ENCODE measurements around the gene CBL.

CBL gene

DNA sequence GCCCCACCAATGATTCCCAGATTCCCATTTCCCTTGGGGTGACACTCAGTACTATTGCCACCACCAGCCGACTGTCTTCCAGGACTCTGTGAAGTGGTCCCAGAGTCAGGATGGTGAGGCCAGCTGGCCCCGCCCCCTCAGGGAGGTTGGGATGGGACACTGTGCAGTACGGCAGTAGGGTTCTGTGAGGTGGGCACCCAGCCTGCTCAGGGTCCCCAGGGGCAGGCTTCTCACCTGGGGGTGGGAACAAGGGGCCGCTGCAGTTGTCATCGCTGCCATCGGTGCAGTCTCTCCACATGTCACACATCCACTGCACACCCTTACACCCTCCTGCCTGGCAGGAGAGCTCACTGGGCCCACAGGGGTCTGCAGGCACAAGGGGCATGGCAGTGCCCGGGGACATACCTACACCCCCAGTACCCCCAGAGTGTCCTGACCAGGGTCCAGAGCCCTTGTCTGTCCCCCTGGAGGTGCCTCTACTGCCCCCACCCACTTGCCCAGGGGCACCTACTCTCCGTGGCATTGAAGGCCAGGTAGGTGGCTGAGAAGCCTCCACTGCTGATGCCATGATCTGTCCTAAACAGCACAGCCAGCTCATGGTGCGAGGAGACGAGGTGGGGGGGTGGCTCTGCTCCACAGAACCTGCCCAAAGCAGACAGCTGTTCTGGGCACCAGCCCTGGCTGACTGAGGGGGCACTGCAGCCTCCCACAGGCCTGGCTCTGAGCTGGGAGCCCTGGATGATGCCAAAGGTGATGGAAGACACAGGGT is 136.4 kb downstream of the CBL start:
- H3K27me3 ChIP-seq (ENCODE audit: insufficient read depth, low read length), result peaks cover 47% of the 10 kb centered on the region
- 90% methylated on average over 10 of the region's 10 CpGs for WGBS
- no peak overlapping the region for H3K9ac ChIP-seq (ENCODE audit: low read depth, low read length)
- H3K9me3 ChIP-seq (ENCODE audit: insufficient read depth, low read depth, low read length), result no peaks in the 10 kb centered on the region
- H3K27ac ChIP-seq (ENCODE audit: low read depth, low read length), result no peak overlapping the region
- peaks cover 20% of the 10 kb centered on the region for H3K4me1 ChIP-seq (ENCODE audit: insufficient read depth, low read length)
- H3K36me3 ChIP-seq (ENCODE audit: insufficient read depth, low read length), result no peaks in the 10 kb centered on the region
- no peak overlapping the region for H3K4me3 ChIP-seq (ENCODE audit: low read length)

GRCh38 chr11:119343726-119344125 is 137.6 kb downstream of the CBL start:
- H3K4me1 ChIP-seq (ENCODE audit: insufficient read depth, low read length), result peaks cover 11% of the 10 kb centered on the region
- no peak overlapping the region for H3K4me3 ChIP-seq (ENCODE audit: low read length)
- H3K27me3 ChIP-seq (ENCODE audit: insufficient read depth, low read length), result peaks cover 46% of the 10 kb centered on the region
- no peak overlapping the region for H3K9ac ChIP-seq (ENCODE audit: low read depth, low read length)
- no peaks in the 10 kb centered on the region for H3K36me3 ChIP-seq (ENCODE audit: insufficient read depth, low read length)
- H3K9me3 ChIP-seq (ENCODE audit: insufficient read depth, low read depth, low read length), result no peaks in the 10 kb centered on the region
- H3K27ac ChIP-seq (ENCODE audit: low read depth, low read length), result no peak overlapping the region
- WGBS, result 89% methylated on average over 6 of the region's 7 CpGs

DNA sequence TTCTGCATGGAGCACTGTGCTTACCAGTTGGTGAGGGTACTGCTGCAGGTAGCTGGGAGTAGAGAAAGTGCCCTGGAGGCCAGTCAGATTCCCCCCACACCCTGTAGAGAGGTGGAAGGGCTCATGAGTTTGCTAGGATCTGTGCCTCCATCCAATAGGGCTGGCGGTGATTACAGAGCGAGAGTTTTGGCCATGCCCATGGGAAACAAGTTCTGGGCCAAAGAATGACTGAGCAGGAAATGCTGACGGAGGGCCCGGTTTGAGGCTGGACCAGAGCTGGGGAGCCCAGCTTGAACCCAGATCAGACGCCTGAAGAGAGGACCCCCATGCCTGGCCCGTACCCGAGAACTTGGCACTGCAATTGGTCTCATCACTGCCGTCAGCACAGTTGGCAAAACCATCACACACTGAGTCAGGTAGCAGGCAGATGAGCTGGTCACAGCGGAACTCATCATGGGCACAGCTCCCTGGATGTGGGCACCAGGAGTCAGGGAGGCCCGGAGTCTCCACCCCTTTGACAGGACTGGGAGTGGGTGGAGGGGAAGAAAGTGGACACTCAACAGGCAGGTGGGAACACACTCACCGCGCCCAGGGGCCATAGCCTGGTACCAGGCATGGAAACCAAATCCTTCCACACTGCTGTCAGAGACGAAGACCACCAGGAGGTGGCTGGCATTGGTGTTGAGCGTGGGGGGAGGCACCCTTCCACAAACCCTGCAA is 138.3 kb downstream of the CBL start:
- Histone ChIP-seq H3K27me3 (ENCODE audit: insufficient read depth, low read length) (peaks cover 39% of the 10 kb centered on the region), H3K9me3 (ENCODE audit: insufficient read depth, low read depth, low read length) (no peaks in the 10 kb centered on the region), H3K27ac (ENCODE audit: low read depth, low read length) (no peak overlapping the region), H3K4me3 (ENCODE audit: low read length) (no peak overlapping the region), H3K9ac (ENCODE audit: low read depth, low read length) (no peak overlapping the region), H3K36me3 (ENCODE audit: insufficient read depth, low read length) (no peaks in the 10 kb centered on the region), H3K4me1 (ENCODE audit: insufficient read depth, low read length) (peaks cover 7% of the 10 kb centered on the region)
- 83% methylated on average over 14 of the region's 14 CpGs for whole genome bisulfite sequencing

GRCh38 chr11:119345685-119346084 is 139.5 kb downstream of the CBL start:
- no peak overlapping the region for H3K4me3 ChIP-seq (ENCODE audit: low read length)
- H3K36me3 ChIP-seq (ENCODE audit: insufficient read depth, low read length), result no peaks in the 10 kb centered on the region
- peaks cover 27% of the 10 kb centered on the region for H3K27me3 ChIP-seq (ENCODE audit: insufficient read depth, low read length)
- 92% methylated on average over 12 of the region's 12 CpGs for WGBS
- no peak overlapping the region for H3K9ac ChIP-seq (ENCODE audit: low read depth, low read length)
- no peaks in the 10 kb centered on the region for H3K9me3 ChIP-seq (ENCODE audit: insufficient read depth, low read depth, low read length)
- peaks cover 7% of the 10 kb centered on the region for H3K4me1 ChIP-seq (ENCODE audit: insufficient read depth, low read length)
- H3K27ac ChIP-seq (ENCODE audit: low read depth, low read length), result no peak overlapping the region

- Histone ChIP-seq H3K9me3 (ENCODE audit: insufficient read depth, low read depth, low read length) (no peaks in the 10 kb centered on the region), H3K27ac (ENCODE audit: low read depth, low read length) (no peak within 1 kb of the TSS), H3K9ac (ENCODE audit: low read depth, low read length) (no peak within 1 kb of the TSS), H3K27me3 (ENCODE audit: insufficient read depth, low read length) (peaks cover 18% of the 10 kb centered on the region), H3K36me3 (ENCODE audit: insufficient read depth, low read length) (no peaks in the 10 kb centered on the region), H3K4me3 (ENCODE audit: low read length) (no peak within 1 kb of the TSS), H3K4me1 (ENCODE audit: insufficient read depth, low read length) (no peaks in the 10 kb centered on the region)
- 73% methylated on average over 6 of the region's 6 CpGs for WGBS
Observed at GRCh38 chr11:119346605-119347004, 140.5 kb downstream of the CBL start, which contains the start of gene MFRP. MFRP (minus strand) TSS chr11:119346705; CDS start chr11:119346513, 192 bp downstream.

DNA sequence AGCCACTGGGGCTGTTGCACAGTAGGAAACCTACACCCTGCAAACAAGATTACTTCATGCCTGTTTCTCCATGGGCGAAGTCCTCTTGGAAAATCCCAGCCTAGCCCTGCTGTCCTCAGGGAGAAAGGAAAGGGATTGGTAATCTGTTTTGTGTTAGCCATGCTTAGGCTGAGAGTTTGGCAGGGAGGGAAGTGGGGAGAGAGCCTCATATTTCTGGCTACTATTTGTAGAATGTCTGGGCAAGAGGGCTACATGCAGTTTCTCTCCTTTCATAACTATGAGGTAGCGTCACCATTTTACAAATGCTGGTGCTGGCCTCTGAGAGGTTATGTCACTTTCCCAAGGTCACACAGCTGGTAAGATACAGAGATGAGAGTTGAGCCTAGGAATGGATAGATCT is 141.1 kb downstream of the CBL start:
- no peak overlapping the region for H3K9ac ChIP-seq (ENCODE audit: low read depth, low read length)
- H3K4me3 ChIP-seq (ENCODE audit: low read length), result no peak overlapping the region
- no peaks in the 10 kb centered on the region for H3K4me1 ChIP-seq (ENCODE audit: insufficient read depth, low read length)
- no peaks in the 10 kb centered on the region for H3K36me3 ChIP-seq (ENCODE audit: insufficient read depth, low read length)
- H3K27ac ChIP-seq (ENCODE audit: low read depth, low read length), result no peak overlapping the region
- no peaks in the 10 kb centered on the region for H3K9me3 ChIP-seq (ENCODE audit: insufficient read depth, low read depth, low read length)
- WGBS, result 90% methylated on average over 2 of the region's 2 CpGs
- H3K27me3 ChIP-seq (ENCODE audit: insufficient read depth, low read length), result peaks cover 14% of the 10 kb centered on the region

DNA sequence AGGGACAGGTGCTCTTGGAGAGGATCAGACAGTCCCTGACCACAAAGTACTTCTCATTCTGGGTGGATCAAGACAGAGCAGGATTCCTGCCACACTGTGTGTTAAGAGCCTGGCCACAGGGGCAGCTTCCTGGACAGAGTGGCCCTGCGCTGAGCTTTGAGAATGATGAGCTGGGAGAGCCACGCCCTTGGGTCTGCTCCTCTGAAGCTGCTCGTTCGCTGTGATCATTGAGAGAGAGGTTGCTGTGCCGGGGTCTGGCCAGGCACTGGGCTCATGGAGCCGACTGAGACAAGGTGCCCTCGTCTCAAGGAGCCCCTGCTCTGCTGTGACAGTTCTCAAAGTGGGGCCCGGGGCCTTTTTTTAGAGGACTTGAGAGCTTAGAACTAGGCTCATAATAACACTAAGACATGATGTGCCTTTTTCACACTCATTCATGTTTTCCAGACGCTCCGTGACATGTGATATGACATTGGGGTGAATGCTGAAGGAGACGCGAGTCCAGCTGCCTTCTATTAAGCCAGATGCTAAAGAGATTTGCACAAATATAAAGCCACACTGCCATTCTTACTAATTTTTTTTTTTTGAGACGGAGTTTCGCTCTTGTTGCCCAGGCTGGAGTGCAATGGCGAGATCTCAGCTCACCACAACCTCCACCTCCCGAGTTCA is 141.9 kb downstream of the CBL start:
- H3K27ac ChIP-seq (ENCODE audit: low read depth, low read length), result no peak overlapping the region
- H3K4me3 ChIP-seq (ENCODE audit: low read length), result no peak overlapping the region
- no peaks in the 10 kb centered on the region for H3K9me3 ChIP-seq (ENCODE audit: insufficient read depth, low read depth, low read length)
- WGBS, result 87% methylated on average over 15 of the region's 16 CpGs
- no peaks in the 10 kb centered on the region for H3K4me1 ChIP-seq (ENCODE audit: insufficient read depth, low read length)
- H3K36me3 ChIP-seq (ENCODE audit: insufficient read depth, low read length), result no peaks in the 10 kb centered on the region
- H3K9ac ChIP-seq (ENCODE audit: low read depth, low read length), result no peak overlapping the region
- peaks cover 10% of the 10 kb centered on the region; the same call in 1 of the 2 replicates for H3K27me3 ChIP-seq (ENCODE audit: insufficient read depth, low read length)

- no peak overlapping the region for H3K27ac ChIP-seq (ENCODE audit: low read depth, low read length)
- no peaks in the 10 kb centered on the region for H3K9me3 ChIP-seq (ENCODE audit: insufficient read depth, low read depth, low read length)
- H3K4me3 ChIP-seq (ENCODE audit: low read length), result no peak overlapping the region
- 92% methylated on average over 6 of the region's 6 CpGs for WGBS
- H3K36me3 ChIP-seq (ENCODE audit: insufficient read depth, low read length), result no peaks in the 10 kb centered on the region
- no peaks in the 10 kb centered on the region for H3K4me1 ChIP-seq (ENCODE audit: insufficient read depth, low read length)
- peaks cover 2% of the 10 kb centered on the region; the same call in 1 of the 2 replicates for H3K27me3 ChIP-seq (ENCODE audit: insufficient read depth, low read length)
- H3K9ac ChIP-seq (ENCODE audit: low read depth, low read length), result no peak overlapping the region
Observed at GRCh38 chr11:119350302-119350701, 144.2 kb downstream of the CBL start.

GRCh38 chr11:119351232-119351631 is 145.1 kb downstream of the CBL start:
- no peaks in the 10 kb centered on the region for H3K9me3 ChIP-seq (ENCODE audit: insufficient read depth, low read depth, low read length)
- WGBS, result no CpG with 5 or more reads among the region's 2 CpGs
- H3K27me3 ChIP-seq (ENCODE audit: insufficient read depth, low read length), result peaks cover 8% of the 10 kb centered on the region; the same call in 1 of the 2 replicates
- H3K4me1 ChIP-seq (ENCODE audit: insufficient read depth, low read length), result peaks cover 5% of the 10 kb centered on the region; the same call in 1 of the 2 replicates
- H3K4me3 ChIP-seq (ENCODE audit: low read length), result no peak overlapping the region
- no peaks in the 10 kb centered on the region for H3K36me3 ChIP-seq (ENCODE audit: insufficient read depth, low read length)
- H3K27ac ChIP-seq (ENCODE audit: low read depth, low read length), result no peak overlapping the region
- H3K9ac ChIP-seq (ENCODE audit: low read depth, low read length), result no peak overlapping the region

GRCh38 chr11:119352857-119353260 is 146.7 kb downstream of the CBL start:
- Histone ChIP-seq H3K4me1 (ENCODE audit: insufficient read depth, low read length) (peaks cover 5% of the 10 kb centered on the region; the same call in 1 of the 2 replicates), H3K36me3 (ENCODE audit: insufficient read depth, low read length) (0 out of 2 replicates have a peak, but pooled peaks cover 2% of the 10 kb centered on the region), H3K9ac (ENCODE audit: low read depth, low read length) (no peak overlapping the region; the same call in 1 of the 2 replicates), H3K27ac (ENCODE audit: low read depth, low read length) (no peak overlapping the region), H3K4me3 (ENCODE audit: low read length) (no peak overlapping the region), H3K9me3 (ENCODE audit: insufficient read depth, low read depth, low read length) (no peaks in the 10 kb centered on the region), H3K27me3 (ENCODE audit: insufficient read depth, low read length) (peaks cover 8% of the 10 kb centered on the region; the same call in 1 of the 2 replicates)
- 42% methylated on average over 4 of the region's 4 CpGs for WGBS

Data from HUES64 (cell line).